CD1c-positive myeloid dendritic cell (primary cell): ENCODE measurements around the gene CYTH3.
A peak's percentile ranks its signal among the peaks of the same experiment; 100 is the strongest.

Experiments used
- DNase-seq: peaks from one replicate; pipeline ENCODE4 v3.0.0-alpha.2; 2016; ENCODE audit errors: extremely low spot score

The CYTH3 gene

GRCh38 chr7:6258440-6259182, 13.8 kb downstream of the CYTH3 start:
- no peak for DNase-seq

- no peak for DNase-seq
These were observed 14.7 kb downstream of the CYTH3 start for GRCh38 chr7:6257675-6258074.

GRCh38 chr7:6256677-6257535, 15.5 kb downstream of the CYTH3 start:
- DNase-seq, result peak; percentile 68

- no peak for DNase-seq
These were observed 16.3 kb downstream of the CYTH3 start for GRCh38 chr7:6256109-6256483.

GRCh38 chr7:6254866-6255265, 17.6 kb downstream of the CYTH3 start:
- no peak for DNase-seq

- no peak for DNase-seq
These were observed 19.7 kb downstream of the CYTH3 start for GRCh38 chr7:6252748-6253147.

GRCh38 chr7:6252341-6252746, 20.1 kb downstream of the CYTH3 start:
- no peak for DNase-seq

- DNase-seq, result no peak
These were observed 20.8 kb downstream of the CYTH3 start for GRCh38 chr7:6251653-6252052.

GRCh38 chr7:6250364-6250833, 22.0 kb downstream of the CYTH3 start:
- DNase-seq, result no peak

- DNase-seq, result no peak
These were observed 23.4 kb downstream of the CYTH3 start for GRCh38 chr7:6249043-6249442.

- DNase-seq, result peak; percentile 19
These were observed 23.8 kb downstream of the CYTH3 start for GRCh38 chr7:6248581-6248980.

GRCh38 chr7:6246251-6246917, 26.0 kb downstream of the CYTH3 start:
- no peak for DNase-seq

- DNase-seq, result no peak
These were observed 28.4 kb downstream of the CYTH3 start for GRCh38 chr7:6244021-6244420.

GRCh38 chr7:6243168-6243567, 29.3 kb downstream of the CYTH3 start:
- DNase-seq, result no peak

- no peak for DNase-seq
These were observed 29.9 kb downstream of the CYTH3 start for GRCh38 chr7:6242561-6242960.

GRCh38 chr7:6241607-6241973, 30.8 kb downstream of the CYTH3 start:
- no peak for DNase-seq

GRCh38 chr7:6238309-6238925, 34.0 kb downstream of the CYTH3 start:
- no peak for DNase-seq

GRCh38 chr7:6237730-6238129, 34.7 kb downstream of the CYTH3 start:
- DNase-seq, result no peak

- DNase-seq, result no peak
These were observed 35.4 kb downstream of the CYTH3 start for GRCh38 chr7:6237011-6237410.

- DNase-seq, result no peak
These were observed 37.2 kb downstream of the CYTH3 start for GRCh38 chr7:6235029-6235871.

GRCh38 chr7:6234384-6234783, 38.0 kb downstream of the CYTH3 start:
- DNase-seq, result no peak
